OCI-LY1 (cell line): Measurements from ENCODE around the gene NKAIN2.

ENCODE experiments used
- CTCF ChIP-seq: fragments of 200-600 bp; sonication (generic), shearing (Covaris generic); IDR thresholded peaks from 2 replicates; pipeline ENCODE4 v1.5.1; 2017; ENCODE audit warnings: mild to moderate bottlenecking, antibody characterized with exemption, low read length, moderate library complexity, mixed read lengths
- EZH2 ChIP-seq: fragments of 200-600 bp; sonication (generic), shearing (Covaris generic); IDR thresholded peaks from 2 replicates; pipeline ENCODE4 v1.8.0; 2017; ENCODE audit warnings: borderline replicate concordance, mixed run types, mild to moderate bottlenecking, antibody characterized with exemption, low read length, moderate library complexity, mixed read lengths

GRCh38 chr6:124200661-124201060 lies 397.0 kb downstream of the NKAIN2 start:
- TF ChIP-seq EZH2 (no peak), CTCF (no peak)
